HG03558 (cell line): ENCODE results near the gene GLIS1.
"Not testable (repeated sequence)": the region's sequence is repeated elsewhere in the genome, so short reads cannot be mapped to it uniquely, and the experiment has no call there.

Source experiments
- ATAC-seq: cut with Tn5 transposase; IDR thresholded peaks from one replicate; pipeline ENCODE4 v1.9.1; 2021; ENCODE audit warnings: moderate number of reproducible peaks; ENCODE audit not compliant: unreplicated experiment; ENCODE audit errors: extremely low read depth

Gene GLIS1

GRCh38 chr1:53657891-53658396 is 81.0 kb downstream of the GLIS1 start:
- no peak for ATAC-seq

- no peak for ATAC-seq
Measured at GRCh38 chr1:53657531-53657805, 81.5 kb downstream of the GLIS1 start.

GRCh38 chr1:53656747-53657530 is 82.0 kb downstream of the GLIS1 start:
- no peak for ATAC-seq

- no peak for ATAC-seq
Measured at GRCh38 chr1:53655931-53656746, 82.8 kb downstream of the GLIS1 start.

- ATAC-seq: no peak
Measured at GRCh38 chr1:53654216-53655210, 84.5 kb downstream of the GLIS1 start.

- ATAC-seq: no peak
Measured at GRCh38 chr1:53653631-53654030, 85.3 kb downstream of the GLIS1 start.

- ATAC-seq: no peak
Measured at GRCh38 chr1:53653200-53653575, 85.8 kb downstream of the GLIS1 start.

- ATAC-seq: no peak
Measured at GRCh38 chr1:53652441-53653199, 86.3 kb downstream of the GLIS1 start.

- no peak for ATAC-seq
Measured at GRCh38 chr1:53651356-53651755, 87.6 kb downstream of the GLIS1 start.

GRCh38 chr1:53648516-53648915 is 90.4 kb downstream of the GLIS1 start:
- ATAC-seq: no peak

GRCh38 chr1:53647915-53648314 is 91.0 kb downstream of the GLIS1 start:
- ATAC-seq: not testable (repeated sequence)

GRCh38 chr1:53646732-53647131 is 92.2 kb downstream of the GLIS1 start:
- ATAC-seq: no peak

GRCh38 chr1:53645690-53646078 is 93.3 kb downstream of the GLIS1 start:
- ATAC-seq: no peak

- ATAC-seq: no peak
Measured at GRCh38 chr1:53644909-53645689, 93.9 kb downstream of the GLIS1 start.

- no peak for ATAC-seq
Measured at GRCh38 chr1:53644496-53644895, 94.5 kb downstream of the GLIS1 start.

GRCh38 chr1:53643881-53644390 is 95.0 kb downstream of the GLIS1 start:
- no peak for ATAC-seq

- no peak for ATAC-seq
Measured at GRCh38 chr1:53643041-53643880, 95.7 kb downstream of the GLIS1 start.

GRCh38 chr1:53642607-53643006 is 96.4 kb downstream of the GLIS1 start:
- no peak for ATAC-seq
